Brain pericyte (primary cell): ENCODE results near the gene DYSF.

Source experiments
- DNase-seq: peaks from one replicate; pipeline ENCODE4 v3.0.0-alpha.2; 2012; ENCODE audit warnings: low read depth, low spot score

DYSF gene

DNA sequence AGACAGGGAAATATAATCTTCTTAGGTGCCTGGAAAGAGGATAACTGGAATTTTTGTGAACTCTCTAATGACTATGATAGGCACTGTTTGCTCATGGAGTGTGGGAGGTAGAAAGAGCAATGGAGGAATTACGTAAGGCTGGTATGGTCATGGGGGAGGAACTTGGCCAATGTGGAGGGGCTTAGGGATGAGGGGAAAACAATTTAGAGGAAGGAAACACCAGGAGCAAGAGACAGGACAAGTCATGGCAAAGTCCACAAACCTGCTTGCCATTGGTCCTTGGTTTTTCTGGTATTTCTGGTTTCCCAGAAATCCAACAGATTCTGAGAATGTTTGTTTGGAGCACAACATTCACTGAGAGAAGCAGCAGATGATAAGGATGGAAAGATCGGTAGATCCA is 274.2 kb downstream of the DYSF start:
- DNase-seq = no peak

DNA sequence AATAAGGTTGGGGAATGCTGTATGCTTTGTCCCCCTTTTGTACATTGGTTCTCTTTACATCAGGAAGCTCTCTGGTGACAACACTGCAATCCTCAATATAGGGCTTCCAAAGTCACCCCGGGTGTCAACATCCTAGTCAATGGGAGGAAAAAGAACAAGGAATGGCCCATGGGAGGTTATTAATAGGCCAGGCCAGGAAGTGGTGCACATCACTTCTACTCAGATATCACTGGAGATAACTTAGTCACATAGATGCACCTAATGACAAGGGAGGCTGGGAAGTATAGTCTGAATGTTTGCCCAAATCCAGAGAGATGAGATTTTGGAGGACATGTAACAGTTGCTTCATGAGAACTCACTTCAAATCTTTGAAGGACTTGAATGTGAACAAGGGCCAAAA is 274.7 kb downstream of the DYSF start:
- no peak for DNase-seq

DNA sequence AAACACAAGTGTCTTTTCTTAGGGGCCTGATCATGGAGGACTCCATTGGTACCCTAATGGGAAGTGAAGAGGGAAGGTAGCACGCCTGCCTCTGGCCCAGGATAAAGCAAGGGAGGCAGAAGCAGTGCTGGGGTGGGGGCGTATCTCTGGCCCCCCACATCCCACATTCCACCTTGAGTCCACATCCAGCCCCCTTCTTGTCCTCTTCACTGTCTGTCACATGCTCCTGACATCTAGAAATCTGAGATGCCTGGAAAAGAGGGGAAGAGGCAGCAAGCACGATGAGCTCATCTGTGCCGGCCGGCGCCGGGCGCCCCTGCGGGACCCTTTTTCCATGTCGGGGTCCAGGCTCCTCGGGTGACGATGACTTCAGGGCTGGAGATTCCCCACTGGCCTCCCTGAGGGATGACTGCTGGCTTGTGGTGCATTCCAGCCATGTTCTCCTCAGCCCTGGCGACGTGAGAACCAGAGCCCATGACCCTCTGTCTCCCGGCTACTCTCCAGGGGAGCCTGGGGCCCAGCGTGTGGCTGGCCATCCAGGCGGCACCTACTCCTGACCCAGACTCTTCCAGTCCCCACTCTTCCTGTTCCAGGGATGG is 277.5 kb downstream of the DYSF start:
- DNase-seq = no peak

DNA sequence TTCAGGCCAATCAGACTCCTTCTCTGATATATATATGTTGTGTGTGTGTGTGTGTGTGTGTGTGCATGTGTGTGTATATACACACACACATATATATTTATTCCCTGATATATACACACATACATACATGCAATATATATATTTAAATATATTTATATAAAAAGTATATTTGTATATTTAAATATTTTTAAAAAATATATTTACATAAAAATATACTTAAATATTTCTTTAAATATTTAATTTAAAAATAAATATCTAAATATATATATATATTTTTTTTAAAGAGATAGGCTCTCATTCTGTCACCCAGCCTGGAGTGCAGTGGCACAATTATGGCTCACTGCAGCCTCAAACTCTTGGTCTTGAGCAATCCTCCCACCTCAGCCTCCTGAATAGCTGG is 281.3 kb downstream of the DYSF start:
- no peak for DNase-seq

DNA sequence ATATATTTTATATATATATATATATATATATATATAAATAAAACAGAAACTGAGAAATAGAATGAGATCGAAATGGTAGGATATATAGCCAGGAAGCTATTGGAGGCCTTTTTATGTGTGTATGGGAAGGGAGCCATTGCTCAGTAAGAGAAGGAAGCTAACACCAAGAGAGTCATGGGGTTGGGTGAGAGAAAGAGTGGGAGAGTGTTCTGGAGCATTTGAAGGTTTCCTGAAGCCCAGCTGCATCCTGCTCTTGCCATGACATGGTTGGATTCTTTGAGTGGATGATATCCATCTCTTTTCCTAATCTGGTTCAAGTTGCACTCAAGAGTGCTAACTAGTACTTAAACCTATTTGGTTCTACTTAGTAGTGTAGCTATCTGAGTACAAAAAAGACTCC is 282.3 kb downstream of the DYSF start:
- no peak for DNase-seq
